H9 (cell line): Measurements from ENCODE around the gene NAALADL1. TPM values are rescaled to one million over a fixed set of nuclear protein-coding genes. Genes with fewer than 3 reads are reported as not detected.

Experiments
- DNase-seq: peaks from one replicate; pipeline ENCODE4 v3.0.0-alpha.2; 2017
- H2AFZ ChIP-seq: one replicate; pipeline ENCODE4 v1.6.1; 2013; ENCODE audit warnings: mild to moderate bottlenecking, low read length, control low read depth, moderate library complexity
- H2AK5ac ChIP-seq: 2 replicates; pipeline ENCODE4 v1.6.1; 2013; ENCODE audit warnings: low read length, control low read depth, mixed read lengths; ENCODE audit not compliant: insufficient read length
- H2BK120ac ChIP-seq: one replicate; pipeline ENCODE4 v1.6.1; 2013; ENCODE audit warnings: low read depth, mild to moderate bottlenecking, low read length, control low read depth, inconsistent platforms; ENCODE audit not compliant: poor library complexity, severe bottlenecking
- H2BK12ac ChIP-seq: 2 replicates; pipeline ENCODE4 v1.6.1; 2013; ENCODE audit warnings: low read length, control low read depth, mixed read lengths, low read depth; ENCODE audit not compliant: insufficient read length
- H2BK15ac ChIP-seq: 2 replicates; pipeline ENCODE4 v1.6.1; 2013; ENCODE audit warnings: low read depth, low read length, control low read depth
- H2BK20ac ChIP-seq: one replicate; pipeline ENCODE4 v1.6.1; 2013; ENCODE audit warnings: low read depth, mild to moderate bottlenecking, low read length, control low read depth, inconsistent platforms; ENCODE audit not compliant: poor library complexity, severe bottlenecking
- H2BK5ac ChIP-seq: 2 replicates; pipeline ENCODE4 v1.6.1; 2013; ENCODE audit warnings: low read length, control low read depth, mixed read lengths; ENCODE audit not compliant: insufficient read length
- H3K14ac ChIP-seq: 2 replicates; pipeline ENCODE4 v1.6.1; 2013; ENCODE audit warnings: low read length, control low read depth; ENCODE audit not compliant: insufficient read depth
- H3K18ac ChIP-seq: 2 replicates; pipeline ENCODE4 v1.6.1; 2013; ENCODE audit warnings: low read depth, mild to moderate bottlenecking, mixed read lengths, low read length, control low read depth; ENCODE audit not compliant: insufficient read length
- H3K23ac ChIP-seq: 2 replicates; pipeline ENCODE4 v1.6.1; 2013; ENCODE audit warnings: low read length, control low read depth, mixed read lengths, low read depth; ENCODE audit not compliant: insufficient read length
- H3K23me2 ChIP-seq: 2 replicates; pipeline ENCODE4 v1.6.1; 2013; ENCODE audit warnings: low read depth, mild to moderate bottlenecking, mixed read lengths, low read length, control low read depth; ENCODE audit not compliant: insufficient read length, poor library complexity, severe bottlenecking
- H3K27ac ChIP-seq: 2 replicates; pipeline ENCODE4 v1.5.1; 2013; ENCODE audit warnings: low read length, control low read depth, mixed read lengths, low read depth; ENCODE audit not compliant: insufficient read length
- H3K27me3 ChIP-seq: 2 replicates; pipeline ENCODE4 v1.6.1; 2013; ENCODE audit warnings: low read length, control low read depth, inconsistent platforms; ENCODE audit not compliant: insufficient read depth
- H3K4ac ChIP-seq: 2 replicates; pipeline ENCODE4 v1.6.1; 2013; ENCODE audit warnings: low read depth, mild to moderate bottlenecking, control low read depth, inconsistent platforms, low read length, moderate library complexity
- H3K4me1 ChIP-seq: 2 replicates; pipeline ENCODE4 v1.6.1; 2013; ENCODE audit warnings: low read length, control low read depth, inconsistent platforms; ENCODE audit not compliant: insufficient read depth
- H3K4me2 ChIP-seq: 2 replicates; pipeline ENCODE4 v1.6.1; 2013; ENCODE audit warnings: low read length, control low read depth, mixed read lengths; ENCODE audit not compliant: insufficient read length, insufficient read depth
- H3K56ac ChIP-seq: 2 replicates; pipeline ENCODE4 v1.6.1; 2013; ENCODE audit warnings: low read depth, mild to moderate bottlenecking, mixed read lengths, low read length, control low read depth; ENCODE audit not compliant: insufficient read length
- H3K79me1 ChIP-seq: 2 replicates; pipeline ENCODE4 v1.6.1; 2013; ENCODE audit warnings: low read depth, mild to moderate bottlenecking, moderate library complexity, low read length, control low read depth, inconsistent platforms; ENCODE audit not compliant: insufficient read depth, poor library complexity, severe bottlenecking
- H3K79me2 ChIP-seq: 2 replicates; pipeline ENCODE4 v1.6.1; 2013; ENCODE audit warnings: low read length, control low read depth, inconsistent platforms; ENCODE audit not compliant: insufficient read depth
- H3K9ac ChIP-seq: 2 replicates; pipeline ENCODE4 v1.6.1; 2013; ENCODE audit warnings: low read length, control low read depth, mixed read lengths; ENCODE audit not compliant: insufficient read length; ENCODE audit errors: extremely low read depth
- H3K9me3 ChIP-seq: one replicate; pipeline ENCODE4 v1.6.1; 2013; ENCODE audit warnings: low read depth, low read length, inconsistent platforms; ENCODE audit not compliant: control insufficient read depth
- H3T11ph ChIP-seq: one replicate; pipeline ENCODE4 v1.6.1; 2013; ENCODE audit warnings: mild to moderate bottlenecking, low read length, control low read depth, inconsistent platforms
- H4K20me1 ChIP-seq: one replicate; pipeline ENCODE4 v1.6.1; 2013; ENCODE audit not compliant: control insufficient read depth, insufficient read length, insufficient read depth
- H4K5ac ChIP-seq: 2 replicates; pipeline ENCODE4 v1.6.1; 2013; ENCODE audit warnings: low read depth, mild to moderate bottlenecking, mixed read lengths, low read length, control low read depth; ENCODE audit not compliant: insufficient read length
- H4K8ac ChIP-seq: replicated peaks from 2 replicates; pipeline ENCODE4 v1.6.1; 2013; ENCODE audit warnings: low read length, control low read depth, mixed read lengths, low read depth; ENCODE audit not compliant: insufficient read length
- H4K91ac ChIP-seq: 2 replicates; pipeline ENCODE4 v1.6.1; 2013; ENCODE audit warnings: low read depth, mild to moderate bottlenecking, moderate library complexity, mixed read lengths, low read length, control low read depth; ENCODE audit not compliant: insufficient read length
- H3K27ac Mint-ChIP-seq, 3 experiments: 2 replicates in 2 of 3; 3 replicates in 1 of 3; pipeline ENCODE4 v1.8.0; 2020 to 2021; ENCODE audit warnings: mixed read lengths in 3 of 3, mild to moderate bottlenecking in 1 of 3, moderate library complexity in 1 of 3
- H3K27me3 Mint-ChIP-seq: 2 replicates; pipeline ENCODE4 v1.8.0; 2021; ENCODE audit warnings: low read depth, mild to moderate bottlenecking, moderate library complexity, mixed read lengths
- H3K36me3 Mint-ChIP-seq, 3 experiments: 2 replicates in 2 of 3; 3 replicates in 1 of 3; pipeline ENCODE4 v1.8.0; 2020 to 2021; ENCODE audit warnings: low read depth in 3 of 3, mixed read lengths in 3 of 3; ENCODE audit not compliant: insufficient read depth in 1 of 3
- H3K4me1 Mint-ChIP-seq, 2 experiments: 2 replicates each; pipeline ENCODE4 v1.8.0; 2020; ENCODE audit warnings: mixed read lengths in 2 of 2
- H3K4me3 Mint-ChIP-seq, 2 experiments: 2 replicates in 1 of 2; 3 replicates in 1 of 2; pipeline ENCODE4 v1.8.0; 2020 to 2021; ENCODE audit warnings: mild to moderate bottlenecking in 2 of 2, mixed read lengths in 2 of 2, moderate library complexity in 1 of 2
- H3K9me3 Mint-ChIP-seq, 2 experiments: 2 replicates in 1 of 2; 3 replicates in 1 of 2; pipeline ENCODE4 v1.8.0; 2020; ENCODE audit warnings: mild to moderate bottlenecking in 2 of 2, mixed read lengths in 2 of 2, moderate library complexity in 1 of 2
- CTCF ChIP-seq: fragments of 200-600 bp; sonication (generic); conservative IDR thresholded peaks from 3 replicates; pipeline ENCODE4 v1.8.0; 2021; ENCODE audit warnings: antibody characterized with exemption, mild to moderate bottlenecking
- WGBS: extraction: QIAGEN DNeasy Blood & Tissue Kit; methylation state at CpG from one replicate; pipeline ENCODE4 v1.1.7; 2013; ENCODE audit warnings: missing lambda C conversion rate, low lambda C conversion rate, mixed read lengths; ENCODE audit not compliant: insufficient read length; ENCODE audit errors: extremely low coverage; 5-methylcytosine and 5-hydroxymethylcytosine counted together
- total RNA-seq: library from RNA; stranded (reverse); gene quantifications from 2 replicates; pipeline ENCODE4 v1.2.1, GENCODE V29; 2021

NAALADL1 gene
- total RNA-seq, 1 experiment from 2014 or later: 1.0 TPM

- no peak overlapping the region for H3K27ac ChIP-seq
- H3K23ac ChIP-seq: no peak overlapping the region
- H2BK12ac ChIP-seq: no peak overlapping the region
- no peak overlapping the region for H2AK5ac ChIP-seq
- no peak overlapping the region for H3K9ac ChIP-seq
- H3K56ac ChIP-seq: no peak overlapping the region
- H3K23me2 ChIP-seq: peaks cover 4% of the 10 kb centered on the region
- no peak overlapping the region for H3T11ph ChIP-seq
- H3K14ac ChIP-seq: no peak overlapping the region
- no peaks in the 10 kb centered on the region for H3K27me3 ChIP-seq
- no peak overlapping the region for H3K18ac ChIP-seq
- no peaks in the 10 kb centered on the region for H3K79me1 ChIP-seq
- TF ChIP-seq CTCF: no peak
- H4K5ac ChIP-seq: no peak overlapping the region
- no peaks in the 10 kb centered on the region for H3K9me3 Mint-ChIP-seq
- H4K91ac ChIP-seq: no peak overlapping the region
- peaks cover 9 to 20% of the 10 kb centered on the region in 2 experiments for H3K4me1 Mint-ChIP-seq
- H2AFZ ChIP-seq: no peak overlapping the region
- no peaks in the 10 kb centered on the region for H3K4me1 ChIP-seq
- no peak overlapping the region for H2BK15ac ChIP-seq
- H3K36me3 Mint-ChIP-seq: peaks cover 5 to 25% (median 21%) of the 10 kb centered on the region in 3 experiments; a peak in 6 of 7 replicates
- H3K27ac Mint-ChIP-seq: peak overlapping the region in 2 of 3 experiments; percentile 44 to 83; a peak in 2 of 7 replicates
- H3K4ac ChIP-seq: no peak overlapping the region
- H2BK20ac ChIP-seq: no peak overlapping the region
- no peaks in the 10 kb centered on the region for H4K20me1 ChIP-seq
- H3K27me3 Mint-ChIP-seq: no peaks in the 10 kb centered on the region
- peaks cover 2% of the 10 kb centered on the region; the same call in 1 of the 2 replicates for H3K79me2 ChIP-seq
- no peak overlapping the region for H2BK5ac ChIP-seq
- H4K8ac ChIP-seq: no peak overlapping the region
- H3K9me3 ChIP-seq: no peaks in the 10 kb centered on the region
- no CpG with 5 or more reads among the region's 5 CpGs for WGBS
- H3K4me3 Mint-ChIP-seq: no peak overlapping the region
- no peak overlapping the region for H3K4me2 ChIP-seq
- no peak overlapping the region for H2BK120ac ChIP-seq
- DNase-seq: no peak
These were observed 13.3 kb downstream of the NAALADL1 start for GRCh38 chr11:65045061-65045460.
